Breast epithelium (tissue), 3 donors: ENCODE results near the gene CDH4.

Experiments used
- CTCF ChIP-seq, 3 donors: fragments of 450-650 bp; IDR thresholded peaks; one replicate each; pipeline ENCODE4 v1.5.1; 2016 to 2017; ENCODE audit warnings: antibody characterized with exemption in 3 of 3, mild to moderate bottlenecking in 3 of 3, moderate library complexity in 3 of 3
- POLR2A ChIP-seq: fragments of 450-650 bp; IDR thresholded peaks from one replicate; pipeline ENCODE4 v1.6.1; 2016; ENCODE audit warnings: antibody characterized with exemption, mild to moderate bottlenecking, moderate library complexity
- POLR2AphosphoS5 ChIP-seq, 3 donors: sonication (generic); formaldehyde crosslinking; IDR thresholded peaks; one replicate each; pipeline ENCODE4 v1.6.1; 2017; ENCODE audit warnings: antibody characterized with exemption in 3 of 3

- TF ChIP-seq CTCF (IDR thresholded peaks at IDR 0.05) (no peak), POLR2AphosphoS5 (IDR thresholded peaks at IDR 0.05) (no peak), POLR2A (no peak)
These were observed 320.7 kb downstream of the CDH4 start for GRCh38 chr20:61572789-61573188.
